Measurements from ENCODE around the gene ELOVL4. TPM values are rescaled to one million over a fixed set of nuclear protein-coding genes. Genes with fewer than 3 reads are reported as not detected.

Gene ELOVL4
- total and polyA plus RNA-seq, 2 donors from 2014 or later = 0.38 to 2.1 TPM

DNA sequence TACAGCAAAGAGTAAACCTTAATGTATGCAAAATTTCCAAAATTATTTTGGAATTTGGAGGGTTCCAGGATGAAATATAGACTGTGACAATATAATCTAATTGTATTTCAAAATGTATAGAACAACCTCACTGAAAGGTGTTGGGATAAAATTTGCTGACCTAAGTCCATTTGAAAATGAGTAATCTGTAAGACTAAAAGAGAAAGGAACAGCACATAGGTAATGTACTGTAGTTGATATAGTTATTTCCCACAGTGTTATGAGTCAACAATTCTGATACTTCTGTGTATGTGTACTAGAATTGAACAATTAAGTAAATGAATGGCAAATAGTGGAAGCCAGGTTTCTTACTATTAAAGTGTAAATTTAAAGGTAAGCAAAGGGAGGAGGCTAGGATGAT, 23.8 kb upstream of the ELOVL4 start:
- Histone ChIP-seq H3K9me3 (ENCODE audit: control insufficient read depth in 2 of 3, insufficient read depth in 1 of 3, low read length in 3 of 3) (peaks cover 0 to 2% (median 0%) of the 10 kb centered on the region in 3 donors), H3K27me3 (ENCODE audit: control insufficient read depth, insufficient read depth, low read length) (no peaks in the 10 kb centered on the region), H3K9ac (ENCODE audit: low read length in 3 of 3) (no peak overlapping the region), H3K36me3 (ENCODE audit: control insufficient read depth in 2 of 3, insufficient read depth in 3 of 3, low read length in 3 of 3) (no peaks in the 10 kb centered on the region), H3K27ac (ENCODE audit: low read depth in 2 of 2, low read length in 2 of 2) (no peak overlapping the region), H3K4me3 (ENCODE audit: low read length in 3 of 3) (no peak overlapping the region), H3K4me1 (ENCODE audit: control insufficient read depth in 2 of 3, insufficient read depth in 2 of 3, low read depth in 1 of 3, low read length in 3 of 3) (no peaks in the 10 kb centered on the region)
- intact Hi-C loops (cut with DNase I) = no loop called here
- no peak for FAIRE-seq
- TF ChIP-seq, protein P1, sequence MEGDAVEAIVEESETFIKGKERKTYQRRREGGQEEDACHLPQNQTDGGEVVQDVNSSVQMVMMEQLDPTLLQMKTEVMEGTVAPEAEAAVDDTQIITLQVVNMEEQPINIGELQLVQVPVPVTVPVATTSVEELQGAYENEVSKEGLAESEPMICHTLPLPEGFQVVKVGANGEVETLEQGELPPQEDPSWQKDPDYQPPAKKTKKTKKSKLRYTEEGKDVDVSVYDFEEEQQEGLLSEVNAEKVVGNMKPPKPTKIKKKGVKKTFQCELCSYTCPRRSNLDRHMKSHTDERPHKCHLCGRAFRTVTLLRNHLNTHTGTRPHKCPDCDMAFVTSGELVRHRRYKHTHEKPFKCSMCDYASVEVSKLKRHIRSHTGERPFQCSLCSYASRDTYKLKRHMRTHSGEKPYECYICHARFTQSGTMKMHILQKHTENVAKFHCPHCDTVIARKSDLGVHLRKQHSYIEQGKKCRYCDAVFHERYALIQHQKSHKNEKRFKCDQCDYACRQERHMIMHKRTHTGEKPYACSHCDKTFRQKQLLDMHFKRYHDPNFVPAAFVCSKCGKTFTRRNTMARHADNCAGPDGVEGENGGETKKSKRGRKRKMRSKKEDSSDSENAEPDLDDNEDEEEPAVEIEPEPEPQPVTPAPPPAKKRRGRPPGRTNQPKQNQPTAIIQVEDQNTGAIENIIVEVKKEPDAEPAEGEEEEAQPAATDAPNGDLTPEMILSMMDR (IDR thresholded peaks at IDR 0.05; ENCODE audit: borderline replicate concordance, extremely low read depth, insufficient read depth) = no peak
- DNase-seq = no peak

GRCh38 chr6:79969784-79970183, 22.4 kb upstream of the ELOVL4 start:
- H3K4me3 ChIP-seq (ENCODE audit: low read length in 3 of 3) = no peak overlapping the region
- no peaks in the 10 kb centered on the region for H3K4me1 ChIP-seq (ENCODE audit: control insufficient read depth in 2 of 3, insufficient read depth in 2 of 3, low read depth in 1 of 3, low read length in 3 of 3)
- no peak overlapping the region for H3K27ac ChIP-seq (ENCODE audit: low read depth in 2 of 2, low read length in 2 of 2)
- DNase-seq (no peak), FAIRE-seq (no peak)
- H3K9me3 ChIP-seq (ENCODE audit: control insufficient read depth in 2 of 3, insufficient read depth in 1 of 3, low read length in 3 of 3) = peaks cover 0 to 2% (median 0%) of the 10 kb centered on the region in 3 donors
- intact Hi-C loops (cut with DNase I) = no loop called here
- no peaks in the 10 kb centered on the region for H3K27me3 ChIP-seq (ENCODE audit: control insufficient read depth, insufficient read depth, low read length)
- TF ChIP-seq, protein P1 (IDR thresholded peaks at IDR 0.05; ENCODE audit: borderline replicate concordance, extremely low read depth, insufficient read depth) = no peak
- H3K36me3 ChIP-seq (ENCODE audit: control insufficient read depth in 2 of 3, insufficient read depth in 3 of 3, low read length in 3 of 3) = no peaks in the 10 kb centered on the region
- no peak overlapping the region for H3K9ac ChIP-seq (ENCODE audit: low read length in 3 of 3)

- Histone ChIP-seq H3K4me3 (ENCODE audit: low read length in 3 of 3) (no peak overlapping the region), H3K27me3 (ENCODE audit: control insufficient read depth, insufficient read depth, low read length) (no peaks in the 10 kb centered on the region), H3K4me1 (ENCODE audit: control insufficient read depth in 2 of 3, insufficient read depth in 2 of 3, low read depth in 1 of 3, low read length in 3 of 3) (no peaks in the 10 kb centered on the region), H3K9ac (ENCODE audit: low read length in 3 of 3) (no peak overlapping the region), H3K36me3 (ENCODE audit: control insufficient read depth in 2 of 3, insufficient read depth in 3 of 3, low read length in 3 of 3) (no peaks in the 10 kb centered on the region), H3K9me3 (ENCODE audit: control insufficient read depth in 2 of 3, insufficient read depth in 1 of 3, low read length in 3 of 3) (peaks cover 0 to 2% (median 0%) of the 10 kb centered on the region in 3 donors), H3K27ac (ENCODE audit: low read depth in 2 of 2, low read length in 2 of 2) (no peak overlapping the region)
- DNase-seq (no peak), FAIRE-seq (no peak)
- intact Hi-C loops (cut with DNase I) = no loop called here
- TF ChIP-seq, protein P1 (IDR thresholded peaks at IDR 0.05; ENCODE audit: borderline replicate concordance, extremely low read depth, insufficient read depth) = no peak
Observed at GRCh38 chr6:79967178-79967577, 19.8 kb upstream of the ELOVL4 start.

DNA sequence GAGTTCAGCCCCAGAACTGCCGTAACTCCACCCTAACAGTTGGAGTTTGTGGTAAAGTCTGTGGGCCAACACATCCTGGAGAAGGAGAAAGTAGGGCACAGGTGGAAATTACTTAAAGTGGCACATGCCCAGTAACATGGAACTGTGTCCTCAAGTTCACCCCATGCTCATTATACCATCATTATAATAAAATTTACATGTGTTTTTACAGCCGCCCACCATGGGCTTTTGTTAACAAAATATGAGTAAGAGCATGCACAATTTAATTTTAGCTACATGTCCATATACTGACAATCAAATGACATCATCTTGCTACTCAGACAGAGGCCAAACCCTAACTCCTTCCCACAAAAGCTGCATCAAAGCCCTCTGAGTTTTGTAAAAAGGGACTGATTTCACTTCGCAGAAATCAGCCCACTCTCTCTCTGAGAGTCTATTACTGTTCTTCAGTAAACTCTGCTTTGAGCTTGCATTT, 17.3 kb upstream of the ELOVL4 start:
- FAIRE-seq = no peak
- H3K4me1 ChIP-seq (ENCODE audit: control insufficient read depth in 2 of 3, insufficient read depth in 2 of 3, low read depth in 1 of 3, low read length in 3 of 3) = no peaks in the 10 kb centered on the region
- H3K27ac ChIP-seq (ENCODE audit: low read depth in 2 of 2, low read length in 2 of 2) = no peak overlapping the region
- H3K9ac ChIP-seq (ENCODE audit: low read length in 3 of 3) = no peak overlapping the region
- H3K4me3 ChIP-seq (ENCODE audit: low read length in 3 of 3) = no peak overlapping the region
- no peak for DNase-seq
- intact Hi-C loops (cut with DNase I) = no loop called here
- no peaks in the 10 kb centered on the region for H3K27me3 ChIP-seq (ENCODE audit: control insufficient read depth, insufficient read depth, low read length)
- peaks cover 0 to 2% (median 0%) of the 10 kb centered on the region in 3 donors for H3K9me3 ChIP-seq (ENCODE audit: control insufficient read depth in 2 of 3, insufficient read depth in 1 of 3, low read length in 3 of 3)
- no peaks in the 10 kb centered on the region for H3K36me3 ChIP-seq (ENCODE audit: control insufficient read depth in 2 of 3, insufficient read depth in 3 of 3, low read length in 3 of 3)
- TF ChIP-seq, protein P1 (IDR thresholded peaks at IDR 0.05; ENCODE audit: borderline replicate concordance, extremely low read depth, insufficient read depth) = no peak

Data from kidney (tissue), 14 donors.